Right lobe of liver (tissue), 6 donors: Measurements from ENCODE around the gene NKX6-1. TPM values are rescaled to one million over a fixed set of nuclear protein-coding genes. Genes with fewer than 3 reads are reported as not detected.

ENCODE experiments used
- ATAC-seq, 4 donors: fragments of 200-7000 bp; cut with Tn5 transposase; one replicate each; pipeline ENCODE4 v1.9.1; 2020; ENCODE audit warnings: mild to moderate bottlenecking in 4 of 4, moderate library complexity in 4 of 4
- DNase-seq, 3 donors: peaks; one replicate each; pipeline ENCODE4 v3.0.0-alpha.2; 2020
- H3K27ac ChIP-seq, 3 donors: fragments of 200-600 bp; one replicate each; pipeline ENCODE4 v1.8.0; 2022
- H3K27me3 ChIP-seq, 2 donors: fragments of 200-600 bp; one replicate each; pipeline ENCODE4 v1.8.0; 2022
- H3K36me3 ChIP-seq, 4 donors: fragments of 200-600 bp; sonication (generic) in 1 of 4; one replicate each; pipeline versions ENCODE4 v1.5.1 to v1.8.0; 2017 to 2022; ENCODE audit warnings: control low read depth in 1 of 4
- H3K4me1 ChIP-seq, 4 donors: fragments of 200-600 bp; sonication (generic) in 1 of 4; one replicate each; pipeline versions ENCODE4 v1.5.1 to v1.8.0; 2017 to 2022; ENCODE audit warnings: control low read depth in 1 of 4
- H3K4me3 ChIP-seq, 3 donors: fragments of 200-600 bp; one replicate each; pipeline ENCODE4 v1.8.0; 2022
- H3K9me3 ChIP-seq, 4 donors: fragments of 200-600 bp; sonication (generic) in 1 of 4; one replicate each; pipeline versions ENCODE4 v1.5.1 to v1.8.0; 2017 to 2022; ENCODE audit warnings: control low read depth in 1 of 4
- POLR2A ChIP-seq: fragments of 450-650 bp; IDR thresholded peaks from one replicate; pipeline ENCODE4 v1.6.1; 2017; ENCODE audit warnings: antibody characterized with exemption, mild to moderate bottlenecking
- WGBS: methylation state at CpG from one replicate; pipeline ENCODE4 v1.1.6; 2018; ENCODE audit warnings: low coverage, low lambda C conversion rate; ENCODE audit not compliant: insufficient coverage; ENCODE audit errors: missing lambda C conversion rate; 5-methylcytosine and 5-hydroxymethylcytosine counted together
- intact Hi-C, 2 donors: fragments of 100-400 bp; cut with DNase I; formaldehyde crosslinking; loops; one replicate each; pipeline versions ENCODE4 v1.11.2 to v1.14.1; 2022
- total RNA-seq, 6 experiments: library from RNA; depleted of rRNA in 2 of 6; stranded (reverse); fragments of >200 nt in 2 of 6; fragmentation: NEBNext Ultra II Directional in 3 of 6; extraction: Animal tissue kit (Norgen Biotek cat#: 25700) in 3 of 6; gene quantifications; one replicate each; pipeline versions ENCODE4 v1.1.0 to v1.2.4, GENCODE V29; 2016 to 2023
- TF ChIP-seq, protein P1 (sequence below), 4 donors: fragments of 200-600 bp in 3 of 4; fragments of 450-650 bp in 1 of 4; IDR thresholded peaks; one replicate each; pipeline versions ENCODE4 v1.5.1 to v1.8.0; 2016 to 2022; ENCODE audit warnings: antibody characterized with exemption in 4 of 4, mild to moderate bottlenecking in 2 of 4
- donor health status: DM: no; HTN: yes; CAD: no.
- donor health status: DM: no; HTN: no; CAD: no.
- donor health status: DM: no; HTN: no; CAD: no.
- donor health status: DM: no; HTN: yes; CAD: no.
- donor health status: DM: no; HTN: yes; CAD: no.

The NKX6-1 gene
- total RNA-seq, 6 experiments from 2014 or later = not detected

DNA sequence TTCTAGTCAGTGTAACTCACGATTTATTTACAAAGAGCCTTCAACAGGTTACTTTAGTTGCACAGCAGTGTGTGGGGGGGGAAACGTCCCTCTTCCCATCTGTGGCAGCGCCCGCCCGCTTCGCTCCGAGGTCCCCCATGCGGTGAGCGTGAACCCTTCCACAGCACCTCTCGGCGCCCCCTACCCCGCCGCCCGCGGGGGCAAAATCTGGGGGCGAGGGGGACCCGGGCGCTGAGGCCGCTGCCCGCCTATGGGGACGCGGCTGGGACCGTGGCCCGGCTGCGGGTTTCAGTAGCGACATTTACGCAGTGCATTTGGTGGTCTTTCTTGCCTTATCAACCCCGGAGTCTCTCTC lies 6.4 kb downstream of the NKX6-1 start:
- ATAC-seq = no peak
- H3K4me1 ChIP-seq = peaks cover 0 to 11% (median 0%) of the 10 kb centered on the region in 4 donors
- WGBS = 8% methylated on average over 13 of the region's 28 CpGs
- H3K27ac ChIP-seq = no peak overlapping the region
- DNase-seq = no peak
- intact Hi-C loops = no loop called here
- H3K27me3 ChIP-seq = peaks cover 15 to 49% of the 10 kb centered on the region in 2 donors
- TF ChIP-seq, protein P1, sequence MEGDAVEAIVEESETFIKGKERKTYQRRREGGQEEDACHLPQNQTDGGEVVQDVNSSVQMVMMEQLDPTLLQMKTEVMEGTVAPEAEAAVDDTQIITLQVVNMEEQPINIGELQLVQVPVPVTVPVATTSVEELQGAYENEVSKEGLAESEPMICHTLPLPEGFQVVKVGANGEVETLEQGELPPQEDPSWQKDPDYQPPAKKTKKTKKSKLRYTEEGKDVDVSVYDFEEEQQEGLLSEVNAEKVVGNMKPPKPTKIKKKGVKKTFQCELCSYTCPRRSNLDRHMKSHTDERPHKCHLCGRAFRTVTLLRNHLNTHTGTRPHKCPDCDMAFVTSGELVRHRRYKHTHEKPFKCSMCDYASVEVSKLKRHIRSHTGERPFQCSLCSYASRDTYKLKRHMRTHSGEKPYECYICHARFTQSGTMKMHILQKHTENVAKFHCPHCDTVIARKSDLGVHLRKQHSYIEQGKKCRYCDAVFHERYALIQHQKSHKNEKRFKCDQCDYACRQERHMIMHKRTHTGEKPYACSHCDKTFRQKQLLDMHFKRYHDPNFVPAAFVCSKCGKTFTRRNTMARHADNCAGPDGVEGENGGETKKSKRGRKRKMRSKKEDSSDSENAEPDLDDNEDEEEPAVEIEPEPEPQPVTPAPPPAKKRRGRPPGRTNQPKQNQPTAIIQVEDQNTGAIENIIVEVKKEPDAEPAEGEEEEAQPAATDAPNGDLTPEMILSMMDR (IDR thresholded peaks at IDR 0.05) = no peak
- no peak for TF ChIP-seq POLR2A
- H3K4me3 ChIP-seq = no peak overlapping the region
- no peaks in the 10 kb centered on the region for H3K9me3 ChIP-seq
- no peaks in the 10 kb centered on the region for H3K36me3 ChIP-seq

DNA sequence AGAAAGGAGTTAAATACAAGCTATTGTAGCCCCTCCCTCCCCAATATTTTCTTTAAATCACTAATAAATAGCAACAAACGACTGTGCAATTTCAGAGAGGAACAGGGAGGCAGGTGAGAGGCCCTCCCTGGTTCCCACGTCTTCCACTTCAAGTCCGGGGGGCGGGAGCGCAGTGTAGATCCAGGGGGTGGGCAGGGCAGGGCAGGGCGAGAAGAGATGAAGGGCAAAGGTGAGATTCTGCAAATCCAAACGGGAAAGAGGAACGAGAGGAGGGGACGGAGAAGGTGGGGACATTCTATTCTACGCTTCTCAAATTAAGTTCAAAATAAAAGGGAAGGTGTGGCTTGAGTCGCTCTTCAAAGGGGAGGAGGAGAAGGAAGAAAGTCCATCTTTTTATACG lies 6.8 kb downstream of the NKX6-1 start:
- Histone ChIP-seq H3K27me3 (peaks cover 15 to 45% of the 10 kb centered on the region in 2 donors), H3K4me3 (no peak overlapping the region), H3K4me1 (peaks cover 0 to 10% (median 0%) of the 10 kb centered on the region in 4 donors), H3K9me3 (no peaks in the 10 kb centered on the region), H3K27ac (no peak overlapping the region), H3K36me3 (no peaks in the 10 kb centered on the region)
- DNase-seq (no peak), ATAC-seq (no peak)
- TF ChIP-seq, protein P1 (IDR thresholded peaks at IDR 0.05) = no peak
- TF ChIP-seq POLR2A = no peak
- WGBS = 6% methylated on average over 12 of the region's 12 CpGs
- intact Hi-C loops = no loop called here

DNA sequence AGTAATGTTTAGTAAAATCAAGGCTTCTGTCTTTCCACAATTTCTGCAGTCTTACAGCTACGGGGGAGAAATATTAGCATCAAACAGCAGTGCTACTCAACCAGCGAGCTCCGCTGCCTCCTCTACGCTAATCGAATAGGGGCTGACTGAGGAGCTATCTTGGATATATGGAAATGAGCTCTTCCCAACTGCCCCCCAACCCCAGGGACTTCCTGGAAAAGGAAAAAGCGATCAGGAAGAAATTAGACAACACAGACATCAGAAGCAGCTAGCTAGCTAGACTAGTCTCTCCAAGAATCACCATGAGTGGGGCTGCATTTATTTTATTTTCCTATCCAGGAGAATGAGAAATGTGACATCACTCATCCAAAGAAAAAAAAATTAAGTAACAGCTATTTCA lies 7.6 kb downstream of the NKX6-1 start:
- Histone ChIP-seq H3K9me3 (no peaks in the 10 kb centered on the region), H3K36me3 (no peaks in the 10 kb centered on the region), H3K4me1 (peaks cover 0 to 10% (median 0%) of the 10 kb centered on the region in 4 donors), H3K4me3 (no peak overlapping the region), H3K27ac (no peak overlapping the region), H3K27me3 (peaks cover 15 to 37% of the 10 kb centered on the region in 2 donors)
- ATAC-seq (no peak), DNase-seq (no peak)
- 6% methylated on average over 6 of the region's 6 CpGs for WGBS
- no peak for TF ChIP-seq POLR2A
- TF ChIP-seq, protein P1 (IDR thresholded peaks at IDR 0.05) = no peak
- intact Hi-C loops = no loop called here

DNA sequence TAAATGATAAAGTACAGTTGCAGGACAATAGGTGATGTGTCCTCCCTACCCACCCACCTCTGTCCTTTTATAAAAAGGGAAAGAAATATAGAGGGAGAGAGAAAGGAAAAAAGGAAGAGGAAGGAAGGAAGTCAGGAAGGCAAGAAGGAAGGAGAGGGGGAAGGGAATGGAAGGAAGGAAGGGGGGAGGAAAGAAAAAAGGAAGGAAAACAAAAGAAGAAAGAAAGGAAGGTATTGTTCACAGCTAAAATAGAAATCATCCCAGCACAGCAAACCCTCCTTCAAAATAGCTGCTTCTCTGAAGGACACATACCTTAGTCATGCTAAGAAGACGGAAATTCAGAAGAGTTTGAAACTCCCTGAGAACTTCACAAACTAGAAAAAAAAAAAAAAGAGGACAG lies 8.4 kb downstream of the NKX6-1 start:
- H3K27me3 ChIP-seq = peaks cover 15 to 37% of the 10 kb centered on the region in 2 donors
- ATAC-seq (no peak), DNase-seq (no peak)
- no peak overlapping the region for H3K4me3 ChIP-seq
- H3K4me1 ChIP-seq = peaks cover 0 to 10% (median 0%) of the 10 kb centered on the region in 4 donors
- H3K27ac ChIP-seq = no peak overlapping the region
- no peaks in the 10 kb centered on the region for H3K36me3 ChIP-seq
- TF ChIP-seq POLR2A = no peak
- TF ChIP-seq, protein P1 (IDR thresholded peaks at IDR 0.05) = no peak
- intact Hi-C loops = no loop called here
- H3K9me3 ChIP-seq = no peaks in the 10 kb centered on the region
- WGBS = 29% methylated on average over 1 of the region's 1 CpG

DNA sequence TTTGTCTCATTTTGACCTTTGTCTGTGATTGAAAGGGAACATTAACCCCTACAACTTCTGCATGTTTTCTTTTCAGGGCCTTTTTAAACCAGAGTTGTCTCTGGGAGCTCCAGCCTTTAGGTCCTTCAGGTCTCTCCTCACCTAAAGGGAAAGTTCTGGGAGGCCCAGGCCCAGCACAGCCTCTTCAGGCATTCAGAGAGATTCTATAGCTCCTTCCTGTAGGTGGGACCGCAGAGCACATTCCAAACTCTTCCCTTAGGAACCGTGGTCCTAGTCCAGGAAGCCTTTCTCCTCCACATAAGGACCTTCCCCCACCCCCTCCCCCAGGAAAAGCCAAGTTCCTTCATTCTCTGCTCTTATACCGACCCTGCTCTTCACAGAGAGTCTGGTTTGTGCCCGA lies 14.9 kb downstream of the NKX6-1 start:
- no peak for DNase-seq
- intact Hi-C loops = no loop called here
- Histone ChIP-seq H3K9me3 (no peaks in the 10 kb centered on the region), H3K27ac (no peak overlapping the region), H3K27me3 (peaks cover 2 to 43% of the 10 kb centered on the region in 2 donors), H3K4me1 (peaks cover 0 to 10% (median 0%) of the 10 kb centered on the region in 4 donors), H3K36me3 (no peaks in the 10 kb centered on the region), H3K4me3 (no peak overlapping the region)
- 17% methylated on average over 2 of the region's 4 CpGs for WGBS
- ATAC-seq = no peak
- TF ChIP-seq, protein P1 (IDR thresholded peaks at IDR 0.05) = no peak
- no peak for TF ChIP-seq POLR2A
